Measurements from ENCODE around the gene TEKT5.
"Not testable (repeated sequence)": the region's sequence is repeated elsewhere in the genome, so short reads cannot be mapped to it uniquely, and the experiment has no call there.

DNA sequence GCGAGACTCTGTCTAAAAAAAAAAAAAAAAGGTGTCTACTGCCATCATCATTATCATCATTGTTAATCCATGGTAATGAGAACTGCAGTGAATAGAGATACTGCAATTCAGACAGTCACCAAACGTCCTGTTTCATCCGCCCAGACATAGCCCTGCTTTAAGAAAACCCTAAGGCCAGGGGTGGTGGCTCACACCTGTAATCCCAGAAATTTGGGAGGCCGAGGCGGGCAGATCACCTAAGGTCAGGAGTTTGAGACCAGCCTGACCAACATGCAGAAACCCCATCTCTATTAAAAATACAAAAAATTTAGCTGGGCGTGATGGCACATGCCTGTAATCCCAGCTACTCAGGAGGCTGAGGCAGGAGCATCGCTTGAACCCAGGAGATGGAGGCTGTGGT, 15.3 kb downstream of the TEKT5 start:
- not testable (repeated sequence) for TF ChIP-seq CTCF (IDR thresholded peaks at IDR 0.05; ENCODE audit: insufficient read depth, low read length, poor library complexity, severe bottlenecking); EZH2phosphoT487 (conservative IDR thresholded peaks at IDR 0.05; ENCODE audit: low read length)

Measured in SU-DHL-6 (cell line).